HG02623 (cell line): ENCODE data around the gene CENPO.
"Not testable (repeated sequence)": the region's sequence is repeated elsewhere in the genome, so short reads cannot be mapped to it uniquely, and the experiment has no call there.

Experiments used
- ATAC-seq: cut with Tn5 transposase; IDR thresholded peaks from one replicate; pipeline ENCODE4 v1.9.1; 2021; ENCODE audit warnings: moderate library complexity; ENCODE audit not compliant: unreplicated experiment

CENPO gene

GRCh38 chr2:24787532-24787931, 5.7 kb upstream of the CENPO start:
- ATAC-seq, result no peak

- no peak for ATAC-seq
These were observed 4.4 kb upstream of the CENPO start for GRCh38 chr2:24788816-24789215.

GRCh38 chr2:24791452-24791851, 1.8 kb upstream of the CENPO start:
- no peak for ATAC-seq

GRCh38 chr2:24792542-24792873, 717 bp upstream of the CENPO start:
- ATAC-seq, result no peak

- no peak for ATAC-seq
These were observed 673 bp downstream of the CENPO start for GRCh38 chr2:24793761-24794435.

- no peak for ATAC-seq
These were observed 4.4 kb downstream of the CENPO start for GRCh38 chr2:24797644-24798043.

GRCh38 chr2:24800487-24800886, 7.3 kb downstream of the CENPO start:
- ATAC-seq, result not testable (repeated sequence)

- not testable (repeated sequence) for ATAC-seq
These were observed 12.8 kb downstream of the CENPO start for GRCh38 chr2:24805811-24806660.

GRCh38 chr2:24806661-24807036, 13.4 kb downstream of the CENPO start:
- no peak for ATAC-seq

GRCh38 chr2:24809316-24810007, 16.2 kb downstream of the CENPO start:
- no peak for ATAC-seq

- ATAC-seq, result no peak
These were observed 20.5 kb downstream of the CENPO start for GRCh38 chr2:24813691-24814137.

- ATAC-seq, result no peak
These were observed 21.3 kb downstream of the CENPO start for GRCh38 chr2:24814516-24814915.

- no peak for ATAC-seq
These were observed 21.9 kb downstream of the CENPO start for GRCh38 chr2:24815171-24815570.

GRCh38 chr2:24816404-24816803, 23.2 kb downstream of the CENPO start:
- ATAC-seq, result no peak

GRCh38 chr2:24816884-24817283, 23.7 kb downstream of the CENPO start:
- no peak for ATAC-seq

- no peak for ATAC-seq
These were observed 25.5 kb downstream of the CENPO start for GRCh38 chr2:24818721-24819167.

- ATAC-seq, result no peak
These were observed 26.4 kb downstream of the CENPO start for GRCh38 chr2:24819442-24820174.

- ATAC-seq, result no peak
These were observed 26.9 kb downstream of the CENPO start for GRCh38 chr2:24820175-24820513.

- no peak for ATAC-seq
These were observed 27.6 kb downstream of the CENPO start for GRCh38 chr2:24820598-24821432.

- no peak for ATAC-seq
These were observed 28.2 kb downstream of the CENPO start for GRCh38 chr2:24821433-24821891.
